ENCODE data around the gene THAP2. TPM values are rescaled to one million over a fixed set of nuclear protein-coding genes. Genes with fewer than 3 reads are reported as not detected.

The THAP2 gene
- total RNA-seq, result 2.1 and 4.1 TPM in 2 replicates

DNA sequence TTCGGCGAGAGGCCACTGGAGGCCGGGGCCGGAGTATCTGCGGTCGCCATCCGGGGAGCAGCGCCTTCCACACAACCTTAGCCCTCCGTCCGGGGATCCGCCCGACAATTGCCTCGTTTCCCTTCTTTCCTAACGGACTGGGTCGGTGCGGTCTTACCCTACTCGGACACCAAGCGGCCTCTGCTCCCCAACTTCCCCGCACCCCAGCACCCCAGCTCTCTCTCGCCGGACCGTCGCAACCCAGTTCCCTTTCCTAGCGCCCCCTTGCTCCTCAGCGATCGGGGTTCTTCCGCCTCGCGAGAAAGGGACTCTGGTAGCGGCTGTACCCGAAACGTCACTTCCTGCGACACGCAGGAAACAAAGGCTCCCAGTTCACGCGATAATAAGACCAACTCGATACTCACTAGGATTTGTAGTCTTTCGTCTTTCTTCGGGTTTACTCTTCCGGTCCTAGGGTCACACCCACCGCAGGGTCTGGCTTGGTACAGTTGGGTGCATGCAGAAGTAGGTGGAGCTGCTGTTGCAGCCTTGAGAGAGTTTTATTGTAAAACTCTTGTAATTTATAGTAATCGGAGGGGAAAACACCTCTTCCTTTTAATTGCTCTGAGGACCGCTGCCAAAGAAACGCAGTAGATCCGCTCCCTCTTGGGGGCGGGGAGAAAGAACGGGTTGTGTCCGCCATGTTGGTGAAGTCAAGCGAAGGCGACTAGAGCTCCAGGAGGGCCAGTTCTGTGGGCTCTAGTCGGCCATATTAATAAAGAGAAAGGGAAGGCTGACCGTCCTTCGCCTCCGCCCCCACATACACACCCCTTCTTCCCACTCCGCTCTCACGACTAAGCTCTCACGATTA lies at the start of gene THAP2, which contains the start of gene ZFC3H1:
Gene THAP2 (plus strand): TSS at position 741 of the 850 bp plus-strand sequence. CDS start 209 bp downstream, outside the sequence.
Gene ZFC3H1 (minus strand): TSS at position 288 of the 850 bp plus-strand sequence. CDS start 238 bp downstream, at position 50.

DNA sequence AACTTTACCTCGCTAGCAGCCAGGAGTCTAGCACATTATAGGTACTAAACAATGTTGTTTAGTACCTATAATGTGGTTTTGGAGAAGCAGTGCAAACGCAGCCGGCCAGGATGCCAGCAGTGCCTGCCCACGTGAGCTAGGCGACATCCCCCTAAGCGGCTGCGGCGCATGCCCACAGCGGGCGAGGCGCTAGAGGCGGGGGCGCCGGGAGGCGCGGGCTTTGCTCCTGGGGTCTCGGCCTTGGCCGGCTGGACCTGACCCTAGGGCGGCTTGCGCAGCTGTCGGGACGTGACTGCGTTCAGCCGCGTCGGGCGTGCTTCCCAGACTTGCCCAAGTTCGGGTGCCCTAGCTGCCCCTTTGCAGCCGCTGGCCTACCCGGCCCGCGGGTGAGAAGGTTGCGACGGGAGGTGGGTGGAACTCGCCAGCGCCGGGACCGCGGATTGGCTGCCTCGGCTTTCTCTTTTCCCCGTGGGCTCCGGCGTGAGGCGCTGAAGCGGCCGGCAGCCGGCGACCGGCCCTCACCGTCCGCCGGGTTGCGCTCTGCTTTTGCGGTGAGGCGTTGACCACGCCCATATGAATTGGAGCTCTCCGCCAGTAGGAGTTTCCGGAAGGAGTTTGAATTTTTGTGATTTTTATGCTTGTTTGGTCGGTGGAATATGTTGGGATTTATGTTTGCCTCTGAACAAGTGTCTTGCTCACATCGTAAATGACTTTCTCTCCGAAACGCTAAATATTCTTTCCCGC lies 22.0 kb downstream of the THAP2 start, which contains the start of gene TMEM19:
Gene TMEM19 (plus strand): TSS at position 169 of the 744 bp plus-strand sequence. CDS start 599 bp downstream, outside the sequence.

Other genes with a start within 250 kb of the THAP2 start
- not detected in 2 replicates for gene LGR5, start 224.5 kb upstream of the THAP2 start, total RNA-seq
- 7.7 and 8.9 TPM in 2 replicates for gene ZFC3H1, start 453 bp upstream of the THAP2 start, total RNA-seq
- 16.6 and 24.4 TPM in 2 replicates for gene TMEM19, start 21.8 kb downstream of the THAP2 start, total RNA-seq
- gene RAB21, start 90.6 kb downstream of the THAP2 start, total RNA-seq, result 26.3 and 30.5 TPM in 2 replicates
- 12.8 and 15.1 TPM in 2 replicates for gene TBC1D15, start 175.5 kb downstream of the THAP2 start, total RNA-seq

Data from mammary microvascular endothelial cell (primary cell).